ENCODE results near the gene LZTR1. TPM values are rescaled to one million over a fixed set of nuclear protein-coding genes. Genes with fewer than 3 reads are reported as not detected.

LZTR1 gene
- total RNA-seq, 1 donor from 2014 or later: 36.7 TPM

- ATAC-seq (no peak), DNase-seq (ENCODE audit: low spot score) (no peak)
These were observed 30.6 kb downstream of the LZTR1 start for GRCh38 chr22:21012446-21013407.

GRCh38 chr22:21013657-21014201 lies 31.6 kb downstream of the LZTR1 start:
- ATAC-seq: no peak
- DNase-seq (ENCODE audit: low spot score): no peak

GRCh38 chr22:21014202-21014725 lies 32.2 kb downstream of the LZTR1 start:
- peak; percentile 79 for ATAC-seq
- DNase-seq (ENCODE audit: low spot score): peak; percentile 72

GRCh38 chr22:21014726-21015465 lies 32.8 kb downstream of the LZTR1 start, which contains the start of gene P2RX6:
P2RX6 (plus strand) TSS chr22:21015165; CDS start chr22:21015175, 10 bp downstream.
- DNase-seq (ENCODE audit: low spot score) (no peak), ATAC-seq (peak; percentile 50)

GRCh38 chr22:21015466-21016006 lies 33.4 kb downstream of the LZTR1 start:
- no peak for ATAC-seq
- no peak for DNase-seq (ENCODE audit: low spot score)

GRCh38 chr22:21016644-21017420 lies 34.7 kb downstream of the LZTR1 start:
- ATAC-seq (no peak), DNase-seq (ENCODE audit: low spot score) (no peak)

- ATAC-seq (no peak), DNase-seq (ENCODE audit: low spot score) (no peak)
These were observed 36.2 kb downstream of the LZTR1 start for GRCh38 chr22:21018314-21018713.

GRCh38 chr22:21020802-21021429 lies 38.8 kb downstream of the LZTR1 start:
- DNase-seq (ENCODE audit: low spot score) (no peak), ATAC-seq (peak; percentile 42)

GRCh38 chr22:21022507-21022906 lies 40.4 kb downstream of the LZTR1 start:
- DNase-seq (ENCODE audit: low spot score): no peak
- ATAC-seq: no peak

- no peak for ATAC-seq
- DNase-seq (ENCODE audit: low spot score): no peak
These were observed 41.0 kb downstream of the LZTR1 start for GRCh38 chr22:21022955-21023614.

GRCh38 chr22:21025266-21025665 lies 43.2 kb downstream of the LZTR1 start:
- ATAC-seq (no peak), DNase-seq (ENCODE audit: low spot score) (no peak)

GRCh38 chr22:21025763-21026755 lies 44.0 kb downstream of the LZTR1 start:
- no peak for DNase-seq (ENCODE audit: low spot score)

GRCh38 chr22:21026783-21027692 lies 44.9 kb downstream of the LZTR1 start:
- DNase-seq (ENCODE audit: low spot score): no peak

More at GRCh38 chr22:21025763-21026755, 44.0 kb downstream of the LZTR1 start:
- no peak for ATAC-seq

GRCh38 chr22:21028277-21029251 lies 46.5 kb downstream of the LZTR1 start:
- no peak for ATAC-seq
- no peak for DNase-seq (ENCODE audit: low spot score)

More at GRCh38 chr22:21026783-21027692, 44.9 kb downstream of the LZTR1 start:
- no peak for ATAC-seq

GRCh38 chr22:21029486-21030025 lies 47.5 kb downstream of the LZTR1 start:
- no peak for DNase-seq (ENCODE audit: low spot score)
- ATAC-seq: no peak

Measured in left lobe of liver (tissue), 2 donors.